ENCODE results near the gene OIP5.

DNA sequence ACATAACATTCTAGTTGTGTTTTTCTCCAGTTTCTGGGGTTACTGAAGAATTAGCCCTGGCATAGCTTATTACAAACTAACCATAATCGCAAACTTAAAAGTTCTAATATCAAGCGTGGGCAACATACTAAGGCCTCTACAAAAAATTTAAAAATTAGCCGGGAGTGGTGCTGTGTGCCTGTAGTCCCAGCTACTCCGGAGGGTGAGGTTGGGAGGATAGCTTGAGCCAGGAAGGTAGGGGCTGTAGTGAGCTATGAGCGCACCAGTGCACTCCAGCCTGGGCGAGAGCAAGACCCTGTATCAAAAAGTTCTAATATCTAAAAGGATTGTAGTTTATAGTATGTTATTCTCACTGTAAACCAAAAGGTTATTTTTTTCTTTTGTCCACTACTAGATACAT, 1.1 kb downstream of the OIP5 start:
- TF ChIP-seq CTCF (conservative IDR thresholded peaks at IDR 0.05; ENCODE audit: low read depth, low read length) (no peak), RAD21 (IDR thresholded peaks at IDR 0.05; ENCODE audit: low read length) (no peak), MXI1 (IDR thresholded peaks at IDR 0.05; ENCODE audit: borderline replicate concordance, low read depth, low read length) (no peak)
